Caco-2 (cell line): Measurements from ENCODE around the gene TAGAP. TPM values are rescaled to one million over a fixed set of nuclear protein-coding genes. Genes with fewer than 3 reads are reported as not detected.
"Not testable (repeated sequence)": the region's sequence is repeated elsewhere in the genome, so short reads cannot be mapped to it uniquely, and the experiment has no call there.

Source experiments
- BruUV-seq: library from RNA; stranded (reverse); fragments of 400-500 nt; replicated peaks from 2 replicates; lab custom pipeline; 2021; lab: Mats Ljungman, UMichigan
- CTCF ChIA-PET: fragments of 300-600 bp; sonication (Branson Sonifier 250); formaldehyde crosslinking; loops from one replicate; lab custom pipeline; 2022; ENCODE audit warnings: antibody characterized with exemption; lab: Charles Lee
- POLR2A ChIA-PET: fragments of 300-600 bp; sonication (Branson Sonifier 250); formaldehyde crosslinking; loops from one replicate; lab custom pipeline; 2022; ENCODE audit warnings: antibody characterized with exemption; lab: Charles Lee
- DNase-seq, 2 experiments: peaks; one replicate each; pipeline versions ENCODE4 v3.0.0 to v3.0.0-alpha.2; 2020 to 2022
- H3K27me3 ChIP-seq: replicated peaks from 2 replicates; pipeline ENCODE4 v1.6.0; 2011; ENCODE audit warnings: low read length; ENCODE audit not compliant: control insufficient read depth, insufficient read depth
- H3K36me3 ChIP-seq: 2 replicates; pipeline ENCODE4 v1.5.1; 2011; ENCODE audit warnings: low read length; ENCODE audit not compliant: control insufficient read depth, insufficient read depth
- H3K4me1 ChIP-seq: fragments of 250-450 bp; sonication (Bioruptor Pico); 2 replicates; pipeline ENCODE4 v1.5.1; 2020; ENCODE audit warnings: mild to moderate bottlenecking
- H3K4me3 ChIP-seq: 2 replicates; pipeline ENCODE4 v1.5.1; 2011; ENCODE audit warnings: low read depth, mild to moderate bottlenecking, control low read depth, low read length
- H3K9me3 ChIP-seq: fragments of 250-450 bp; sonication (Bioruptor Pico); 2 replicates; pipeline ENCODE4 v1.5.1; 2020; ENCODE audit warnings: mild to moderate bottlenecking, moderate library complexity
- H3K27ac Mint-ChIP-seq: one replicate; pipeline ENCODE4 v1.8.0; 2022; ENCODE audit warnings: mixed read lengths; ENCODE audit not compliant: unreplicated experiment
- H3K27me3 Mint-ChIP-seq: one replicate; pipeline ENCODE4 v1.8.0; 2022; ENCODE audit warnings: mixed read lengths; ENCODE audit not compliant: insufficient read depth, unreplicated experiment
- H3K36me3 Mint-ChIP-seq: one replicate; pipeline ENCODE4 v1.8.0; 2022; ENCODE audit warnings: mild to moderate bottlenecking, mixed read lengths; ENCODE audit not compliant: insufficient read depth, unreplicated experiment
- H3K4me1 Mint-ChIP-seq: one replicate; pipeline ENCODE4 v1.8.0; 2022; ENCODE audit warnings: low read depth, mixed read lengths; ENCODE audit not compliant: unreplicated experiment
- H3K4me3 Mint-ChIP-seq: one replicate; pipeline ENCODE4 v1.8.0; 2022; ENCODE audit warnings: mild to moderate bottlenecking, moderate library complexity, mixed read lengths; ENCODE audit not compliant: unreplicated experiment
- H3K9me3 Mint-ChIP-seq: one replicate; pipeline ENCODE4 v1.8.0; 2022; ENCODE audit warnings: mixed read lengths; ENCODE audit not compliant: unreplicated experiment
- CTCF ChIP-seq, 2 experiments: fragments of 200-600 bp in 1 of 2; IDR thresholded peaks; 1 replicate in 1 of 2; 2 replicates in 1 of 2; pipeline versions ENCODE4 v1.5.1 to v1.8.0; 2011 to 2022; ENCODE audit warnings: antibody characterized with exemption in 1 of 2, control low read depth in 1 of 2, inconsistent platforms in 1 of 2, low read depth in 1 of 2, low read length in 1 of 2, mild to moderate bottlenecking in 1 of 2, moderate library complexity in 1 of 2; ENCODE audit not compliant: insufficient read depth in 1 of 2, severe bottlenecking in 1 of 2, unreplicated experiment in 1 of 2
- intact Hi-C: fragments of 100-400 bp; cut with micrococcal nuclease; formaldehyde crosslinking; loops from one replicate; pipeline ENCODE4 v1.10.0; 2022; ENCODE audit not compliant: unreplicated experiment
- total RNA-seq: library from RNA; stranded (reverse); gene quantifications from 2 replicates; pipeline ENCODE4 v1.2.3, GENCODE V29; 2022

Gene TAGAP
- total RNA-seq, 1 experiment from 2014 or later, result not detected

GRCh38 chr6:159031846-159032245, 12.9 kb downstream of the TAGAP start:
- BruUV-seq, result no TSS peak
- Mint-ChIP-seq H3K9me3 (no peaks in the 10 kb centered on the region), H3K27ac (no peak overlapping the region), H3K27me3 (peaks cover 8% of the 10 kb centered on the region), H3K4me3 (no peak overlapping the region), H3K4me1 (no peaks in the 10 kb centered on the region), H3K36me3 (no peaks in the 10 kb centered on the region)
- POLR2A ChIA-PET, result no interaction called here
- no peaks in the 10 kb centered on the region for H3K36me3 ChIP-seq
- no peaks in the 10 kb centered on the region for H3K9me3 ChIP-seq
- H3K4me3 ChIP-seq, result no peak overlapping the region
- intact Hi-C loops, result no loop called here
- CTCF ChIA-PET, result no interaction called here
- H3K4me1 ChIP-seq, result no peaks in the 10 kb centered on the region
- no peaks in the 10 kb centered on the region for H3K27me3 ChIP-seq
- no peak for TF ChIP-seq CTCF (IDR thresholded peaks at IDR 0.05; ENCODE audit: insufficient read depth in 1 of 2, low read depth in 1 of 2, low read length in 1 of 2, severe bottlenecking in 1 of 2, unreplicated experiment in 1 of 2)
- DNase-seq, result no peak

- TF ChIP-seq CTCF (IDR thresholded peaks at IDR 0.05; ENCODE audit: insufficient read depth in 1 of 2, low read depth in 1 of 2, low read length in 1 of 2, severe bottlenecking in 1 of 2, unreplicated experiment in 1 of 2), result no peak
- H3K27me3 ChIP-seq, result no peaks in the 10 kb centered on the region
- intact Hi-C loops, result no loop called here
- H3K36me3 Mint-ChIP-seq, result no peaks in the 10 kb centered on the region
- no peak for DNase-seq
- H3K4me1 ChIP-seq, result no peaks in the 10 kb centered on the region
- no peak overlapping the region for H3K4me3 Mint-ChIP-seq
- no peak overlapping the region for H3K27ac Mint-ChIP-seq
- ChIA-PET POLR2A (no interaction called here), CTCF (interaction anchor here (0.6 kb wide), 1 partner anchor 74 kb away, joined by 3 read pairs; no protein-coding TSS in a partner anchor)
- peaks cover 8% of the 10 kb centered on the region for H3K27me3 Mint-ChIP-seq
- no peaks in the 10 kb centered on the region for H3K36me3 ChIP-seq
- no peak overlapping the region for H3K4me3 ChIP-seq
- no TSS peak for BruUV-seq
- peaks cover 10% of the 10 kb centered on the region for H3K9me3 Mint-ChIP-seq
- no peaks in the 10 kb centered on the region for H3K4me1 Mint-ChIP-seq
- 0 out of 2 replicates have a peak, but pooled peaks cover 2% of the 10 kb centered on the region for H3K9me3 ChIP-seq
These were observed 14.6 kb downstream of the TAGAP start for GRCh38 chr6:159030168-159030567.

- H3K4me3 Mint-ChIP-seq, H3K27me3 ChIP-seq, H3K9me3 ChIP-seq, BruUV-seq, H3K4me1 Mint-ChIP-seq, CTCF ChIA-PET, H3K36me3 Mint-ChIP-seq, intact Hi-C loops, H3K4me1 ChIP-seq, H3K4me3 ChIP-seq, H3K27ac Mint-ChIP-seq, H3K27me3 Mint-ChIP-seq, DNase-seq, POLR2A ChIA-PET, H3K36me3 ChIP-seq: not testable (repeated sequence)
- H3K9me3 Mint-ChIP-seq, result peaks cover 43% of the 10 kb centered on the region
These were observed 19.6 kb downstream of the TAGAP start for GRCh38 chr6:159025224-159025623.

GRCh38 chr6:159023893-159024292, 20.9 kb downstream of the TAGAP start:
- peaks cover 43% of the 10 kb centered on the region for H3K9me3 Mint-ChIP-seq
- peaks cover 8% of the 10 kb centered on the region for H3K27me3 Mint-ChIP-seq
- no peak overlapping the region for H3K4me3 Mint-ChIP-seq
- intact Hi-C loops, result no loop called here
- H3K36me3 Mint-ChIP-seq, result no peaks in the 10 kb centered on the region
- H3K4me1 Mint-ChIP-seq, result peaks cover 1% of the 10 kb centered on the region
- no peak for DNase-seq
- ChIA-PET CTCF (no interaction called here), POLR2A (no interaction called here)
- peaks cover 6% of the 10 kb centered on the region; the same call in 1 of the 2 replicates for H3K9me3 ChIP-seq
- H3K36me3 ChIP-seq, result no peaks in the 10 kb centered on the region
- BruUV-seq, result no TSS peak
- H3K4me1 ChIP-seq, result no peaks in the 10 kb centered on the region; the same call in 1 of the 2 replicates
- H3K27ac Mint-ChIP-seq, result no peak overlapping the region
- TF ChIP-seq CTCF (IDR thresholded peaks at IDR 0.05; ENCODE audit: insufficient read depth in 1 of 2, low read depth in 1 of 2, low read length in 1 of 2, severe bottlenecking in 1 of 2, unreplicated experiment in 1 of 2), result no peak
- no peaks in the 10 kb centered on the region for H3K27me3 ChIP-seq
- no peak overlapping the region for H3K4me3 ChIP-seq
